HS-27A (cell line): ENCODE measurements around the gene MAGEA4.

ENCODE experiments used
- DNase-seq: peaks from one replicate; pipeline ENCODE4 v3.0.0-alpha.2; 2012; ENCODE audit warnings: low read depth, missing footprints

The MAGEA4 gene

GRCh38 chrX:151923648-151924047, 11.0 kb downstream of the MAGEA4 start:
- DNase-seq, result no peak

- DNase-seq, result no peak
Measured at GRCh38 chrX:151929126-151929525, 16.4 kb downstream of the MAGEA4 start.

DNA sequence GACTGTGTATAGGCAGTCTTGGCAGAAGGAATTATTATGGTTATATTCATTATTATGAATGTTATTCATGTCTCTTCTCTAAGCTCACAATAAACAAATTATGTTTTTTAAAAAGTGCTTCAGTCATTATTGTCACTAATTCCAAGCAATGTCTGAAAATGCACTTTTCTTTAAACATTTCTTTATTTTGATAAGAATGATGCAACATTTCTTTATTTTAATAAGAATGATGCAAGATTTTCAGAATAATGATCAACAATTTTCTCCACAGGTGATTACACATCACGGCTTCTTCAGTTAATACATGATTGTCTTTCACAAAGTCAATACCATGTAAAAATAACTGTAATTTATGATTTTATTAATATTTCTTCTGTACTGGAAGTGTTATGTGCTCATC, 22.7 kb downstream of the MAGEA4 start:
- no peak for DNase-seq

DNA sequence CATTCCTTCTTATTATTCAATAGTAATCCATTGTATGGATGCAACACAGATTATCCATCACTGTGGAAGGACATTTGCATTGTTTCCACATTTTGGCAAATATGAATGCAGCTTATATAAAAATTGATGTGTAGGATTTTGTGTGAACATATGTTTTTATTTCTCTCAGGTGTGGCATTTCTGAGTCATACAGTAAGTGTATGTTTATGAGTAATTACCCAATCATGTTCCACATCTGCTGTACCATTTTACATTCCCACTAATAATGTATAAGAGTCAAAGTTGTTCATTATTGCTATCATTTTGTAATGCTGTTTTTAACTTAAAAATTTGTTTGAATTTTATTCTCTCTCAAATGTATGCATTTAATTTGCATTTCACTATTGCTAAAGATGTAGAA, 25.5 kb downstream of the MAGEA4 start:
- no peak for DNase-seq

DNA sequence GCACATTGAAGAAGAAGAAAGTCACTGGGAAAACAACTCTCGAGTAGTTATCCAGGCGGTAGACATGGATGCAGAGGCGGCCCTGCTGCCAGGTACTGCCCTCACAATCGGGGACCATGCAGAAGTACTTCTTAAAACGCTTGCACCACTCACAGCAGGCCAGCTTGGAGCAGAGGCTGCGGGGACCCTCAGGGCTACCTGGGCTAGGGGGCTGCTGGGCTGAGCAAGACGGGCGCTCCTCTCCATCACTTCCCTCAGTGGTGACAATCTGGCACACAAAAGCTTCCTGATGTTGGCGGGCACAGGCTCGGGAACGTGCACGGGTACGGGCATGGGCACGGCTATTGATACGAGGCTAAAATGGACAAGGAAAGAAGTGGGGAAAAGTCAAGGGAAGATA, 42.0 kb downstream of the MAGEA4 start:
- no peak for DNase-seq

- DNase-seq, result no peak
Measured at GRCh38 chrX:151958101-151958500, 45.4 kb downstream of the MAGEA4 start.

DNA sequence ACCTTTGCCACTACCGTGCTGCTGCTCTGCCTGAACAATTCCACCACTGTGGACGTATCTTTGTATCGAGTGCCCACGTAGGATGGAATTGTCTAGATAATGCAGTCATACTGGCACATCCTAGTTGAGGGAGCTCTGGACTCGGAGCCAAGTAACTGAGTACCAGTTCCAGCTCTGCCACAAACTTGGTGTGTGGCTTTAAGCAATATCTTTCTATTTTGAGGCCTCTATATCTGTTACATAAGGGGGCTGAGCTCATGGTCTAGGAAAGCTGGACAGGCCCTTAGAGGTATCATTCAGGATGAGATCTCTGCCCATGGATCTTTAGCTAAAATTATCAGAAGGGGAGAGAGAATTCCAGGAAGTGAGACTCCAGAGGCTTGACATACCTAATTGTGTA, 49.3 kb downstream of the MAGEA4 start:
- no peak for DNase-seq

DNA sequence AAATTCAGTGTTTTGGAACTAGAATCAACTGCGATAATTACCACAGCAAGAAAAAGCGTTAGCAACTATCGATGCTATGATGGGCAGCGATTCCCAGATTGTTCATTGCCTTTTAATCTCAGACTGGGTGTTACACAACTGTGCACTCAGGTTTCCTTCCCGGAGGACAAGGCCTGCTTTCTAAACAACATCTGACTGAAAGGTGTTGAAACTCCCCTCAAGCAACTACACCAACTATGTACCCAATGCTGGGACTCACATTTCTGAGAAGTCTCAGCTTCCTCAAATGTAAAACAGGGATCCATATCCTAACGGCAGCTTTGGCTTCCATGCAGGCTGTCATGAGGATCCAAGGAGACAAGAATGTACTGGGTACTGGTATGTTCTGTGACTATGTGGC, 53.5 kb downstream of the MAGEA4 start:
- DNase-seq, result no peak

- no peak for DNase-seq
Measured at GRCh38 chrX:151970027-151970426, 57.3 kb downstream of the MAGEA4 start.

DNA sequence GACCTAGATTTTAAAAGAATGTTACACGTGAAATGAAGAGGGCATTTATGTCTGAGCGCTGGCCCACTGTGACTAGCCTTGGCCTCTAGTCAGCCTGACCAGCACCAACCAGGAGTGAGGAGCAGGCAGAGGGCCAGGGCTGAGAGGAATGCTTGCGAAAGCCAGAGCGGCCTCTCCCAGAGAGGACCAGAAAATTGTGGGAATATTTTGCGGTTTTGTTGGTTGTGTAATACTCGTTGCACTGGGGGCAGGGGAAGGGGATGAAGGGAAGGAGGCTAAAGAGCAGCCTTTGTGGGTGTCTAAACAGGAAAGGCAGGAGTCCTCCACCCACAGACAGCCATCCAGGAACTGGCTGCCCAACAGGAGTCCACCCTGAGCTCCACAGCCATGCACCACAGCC, 58.0 kb downstream of the MAGEA4 start:
- DNase-seq, result peak; percentile 73

DNA sequence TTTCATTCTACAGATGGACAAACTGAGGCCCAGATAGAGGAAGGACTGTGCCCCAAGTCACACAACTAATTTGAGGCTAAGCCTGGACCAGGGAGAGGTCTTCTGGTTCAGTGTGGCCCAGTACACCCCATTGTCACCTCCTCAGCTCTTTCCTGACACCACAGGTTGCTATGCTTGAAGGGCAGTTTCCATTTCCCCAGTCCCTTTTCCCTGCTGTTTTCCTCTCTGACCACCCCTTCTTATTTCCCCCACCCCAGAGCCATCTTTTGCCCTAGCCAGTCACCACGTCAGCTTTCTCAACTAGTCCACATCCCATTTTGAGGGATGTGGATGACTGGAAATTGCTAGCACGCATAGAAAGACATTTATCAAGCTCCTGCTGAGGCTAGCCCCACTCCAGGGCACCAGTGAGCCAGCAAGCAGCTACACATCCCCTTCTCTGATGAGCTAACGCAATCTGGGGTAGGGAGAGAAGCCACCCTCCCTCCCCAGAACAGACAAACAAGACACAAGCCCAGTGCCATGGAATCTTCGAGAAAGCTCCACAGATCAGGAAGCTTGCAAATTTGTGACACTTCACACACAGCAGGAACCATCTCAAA, 60.5 kb downstream of the MAGEA4 start:
- no peak for DNase-seq

DNA sequence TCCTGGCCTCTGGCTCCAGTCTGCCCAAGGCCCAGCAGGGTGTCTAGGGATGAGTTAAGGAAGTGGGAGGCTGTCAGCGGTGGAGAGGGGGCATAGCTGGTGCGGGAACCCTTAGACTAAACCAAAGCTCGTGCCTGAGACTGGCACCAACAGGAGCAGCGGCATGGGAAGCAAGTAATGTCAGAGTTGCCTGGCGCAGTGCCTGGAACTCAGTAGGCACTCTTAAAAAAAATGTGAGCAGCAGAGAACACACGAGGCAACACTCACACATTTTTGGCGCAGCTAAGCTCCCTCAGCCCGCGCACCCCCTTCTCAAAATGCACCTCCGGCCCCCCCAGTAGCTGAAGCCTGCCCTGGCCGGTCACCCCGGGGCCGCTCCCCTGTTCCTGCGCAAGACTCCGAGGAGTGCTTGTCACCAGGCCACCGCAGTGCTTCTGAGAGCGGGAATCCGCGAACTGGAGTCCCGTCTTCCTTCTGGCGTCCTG, 61.2 kb downstream of the MAGEA4 start:
- no peak for DNase-seq
